Osteoblast (primary cell): ENCODE data around the gene CCDC8. TPM values are rescaled to one million over a fixed set of nuclear protein-coding genes. Genes with fewer than 3 reads are reported as not detected.
"Not testable (repeated sequence)": the region's sequence is repeated elsewhere in the genome, so short reads cannot be mapped to it uniquely, and the experiment has no call there.

Source experiments
- DNase-seq: peaks from one replicate; pipeline ENCODE4 v3.0.0; 2011; ENCODE audit warnings: low spot score, mixed read lengths; ENCODE audit not compliant: insufficient read length; ENCODE audit errors: missing footprints
- H2AFZ ChIP-seq: 2 replicates; pipeline ENCODE4 v1.6.0; 2011; ENCODE audit warnings: mild to moderate bottlenecking, low read length
- H3K27ac ChIP-seq: 2 replicates; pipeline ENCODE4 v1.5.1; 2011; ENCODE audit warnings: mild to moderate bottlenecking, low read depth, low read length, moderate library complexity
- H3K27me3 ChIP-seq: 2 replicates; pipeline ENCODE4 v1.6.0; 2012; ENCODE audit warnings: mild to moderate bottlenecking, control low read depth, inconsistent platforms, low read length, moderate library complexity; ENCODE audit not compliant: insufficient read depth
- H3K36me3 ChIP-seq: 2 replicates; pipeline ENCODE4 v1.5.1; 2011; ENCODE audit warnings: mild to moderate bottlenecking, low read length, control low read depth, moderate library complexity; ENCODE audit not compliant: insufficient read depth
- H3K4me1 ChIP-seq: 2 replicates; pipeline ENCODE4 v1.5.1; 2011; ENCODE audit warnings: mild to moderate bottlenecking, low read length, control low read depth, moderate library complexity; ENCODE audit not compliant: insufficient read depth
- H3K4me2 ChIP-seq: 2 replicates; pipeline ENCODE4 v1.6.0; 2011; ENCODE audit warnings: mild to moderate bottlenecking, low read length; ENCODE audit not compliant: insufficient read depth
- H3K4me3 ChIP-seq: fragments of 200-600 bp; sonication (generic); 3 replicates; pipeline ENCODE4 v1.5.1; 2012; ENCODE audit warnings: mild to moderate bottlenecking, low read length, inconsistent platforms; ENCODE audit not compliant: insufficient read depth
- H3K79me2 ChIP-seq: 2 replicates; pipeline ENCODE4 v1.6.0; 2012; ENCODE audit warnings: mild to moderate bottlenecking, low read length, control low read depth, inconsistent platforms; ENCODE audit not compliant: insufficient read depth
- H3K9me3 ChIP-seq: 2 replicates; pipeline ENCODE4 v1.5.1; 2011; ENCODE audit warnings: low read depth, low read length, control low read depth
- H4K20me1 ChIP-seq: 2 replicates; pipeline ENCODE4 v1.6.0; 2012; ENCODE audit warnings: mild to moderate bottlenecking, low read length, control low read depth; ENCODE audit not compliant: insufficient read depth
- total RNA-seq: library from RNA; depleted of rRNA; stranded (reverse); fragments of >200 nt; gene quantifications from 2 replicates; pipeline ENCODE4 v1.2.3, GENCODE V29; 2012
- TF ChIP-seq, protein P1 (sequence below): IDR thresholded peaks from 2 replicates; pipeline ENCODE4 v1.5.1; 2011; ENCODE audit warnings: mild to moderate bottlenecking, low read depth, low read length, moderate library complexity; ENCODE audit errors: extremely low read depth

The CCDC8 gene
- total RNA-seq, 1 donor = 17.4 TPM

DNA sequence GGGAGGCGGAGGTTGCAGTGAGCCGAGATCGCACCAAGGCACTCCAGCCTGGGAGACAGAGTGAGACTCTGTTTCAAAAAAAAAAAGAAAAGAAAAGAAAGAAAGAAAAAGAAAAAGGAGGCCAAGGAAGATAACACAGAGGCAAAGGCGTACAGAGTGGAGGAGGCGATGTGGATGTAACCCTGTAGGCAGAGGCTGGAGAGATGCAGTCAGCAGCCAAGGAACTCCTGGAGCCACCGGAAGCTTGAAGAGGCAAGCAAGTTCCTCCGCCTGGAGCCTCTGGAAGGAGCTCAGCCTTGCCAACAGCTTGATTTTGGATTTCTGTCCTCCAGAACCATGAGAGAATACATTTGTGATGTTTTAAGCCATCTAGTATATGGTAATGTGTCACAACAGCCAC, 6.7 kb upstream of the CCDC8 start:
- TF ChIP-seq, protein P1, sequence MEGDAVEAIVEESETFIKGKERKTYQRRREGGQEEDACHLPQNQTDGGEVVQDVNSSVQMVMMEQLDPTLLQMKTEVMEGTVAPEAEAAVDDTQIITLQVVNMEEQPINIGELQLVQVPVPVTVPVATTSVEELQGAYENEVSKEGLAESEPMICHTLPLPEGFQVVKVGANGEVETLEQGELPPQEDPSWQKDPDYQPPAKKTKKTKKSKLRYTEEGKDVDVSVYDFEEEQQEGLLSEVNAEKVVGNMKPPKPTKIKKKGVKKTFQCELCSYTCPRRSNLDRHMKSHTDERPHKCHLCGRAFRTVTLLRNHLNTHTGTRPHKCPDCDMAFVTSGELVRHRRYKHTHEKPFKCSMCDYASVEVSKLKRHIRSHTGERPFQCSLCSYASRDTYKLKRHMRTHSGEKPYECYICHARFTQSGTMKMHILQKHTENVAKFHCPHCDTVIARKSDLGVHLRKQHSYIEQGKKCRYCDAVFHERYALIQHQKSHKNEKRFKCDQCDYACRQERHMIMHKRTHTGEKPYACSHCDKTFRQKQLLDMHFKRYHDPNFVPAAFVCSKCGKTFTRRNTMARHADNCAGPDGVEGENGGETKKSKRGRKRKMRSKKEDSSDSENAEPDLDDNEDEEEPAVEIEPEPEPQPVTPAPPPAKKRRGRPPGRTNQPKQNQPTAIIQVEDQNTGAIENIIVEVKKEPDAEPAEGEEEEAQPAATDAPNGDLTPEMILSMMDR = no peak
- DNase-seq = peak; percentile 32
- Histone ChIP-seq H3K4me3 (no peak overlapping the region), H2AFZ (peak overlapping the region; percentile 79), H3K36me3 (no peaks in the 10 kb centered on the region), H3K79me2 (no peaks in the 10 kb centered on the region), H3K27ac (no peak overlapping the region), H4K20me1 (no peaks in the 10 kb centered on the region), H3K9me3 (no peaks in the 10 kb centered on the region), H3K4me2 (peak overlapping the region; percentile 53), H3K4me1 (peaks cover 4% of the 10 kb centered on the region), H3K27me3 (peaks cover 5% of the 10 kb centered on the region)

DNA sequence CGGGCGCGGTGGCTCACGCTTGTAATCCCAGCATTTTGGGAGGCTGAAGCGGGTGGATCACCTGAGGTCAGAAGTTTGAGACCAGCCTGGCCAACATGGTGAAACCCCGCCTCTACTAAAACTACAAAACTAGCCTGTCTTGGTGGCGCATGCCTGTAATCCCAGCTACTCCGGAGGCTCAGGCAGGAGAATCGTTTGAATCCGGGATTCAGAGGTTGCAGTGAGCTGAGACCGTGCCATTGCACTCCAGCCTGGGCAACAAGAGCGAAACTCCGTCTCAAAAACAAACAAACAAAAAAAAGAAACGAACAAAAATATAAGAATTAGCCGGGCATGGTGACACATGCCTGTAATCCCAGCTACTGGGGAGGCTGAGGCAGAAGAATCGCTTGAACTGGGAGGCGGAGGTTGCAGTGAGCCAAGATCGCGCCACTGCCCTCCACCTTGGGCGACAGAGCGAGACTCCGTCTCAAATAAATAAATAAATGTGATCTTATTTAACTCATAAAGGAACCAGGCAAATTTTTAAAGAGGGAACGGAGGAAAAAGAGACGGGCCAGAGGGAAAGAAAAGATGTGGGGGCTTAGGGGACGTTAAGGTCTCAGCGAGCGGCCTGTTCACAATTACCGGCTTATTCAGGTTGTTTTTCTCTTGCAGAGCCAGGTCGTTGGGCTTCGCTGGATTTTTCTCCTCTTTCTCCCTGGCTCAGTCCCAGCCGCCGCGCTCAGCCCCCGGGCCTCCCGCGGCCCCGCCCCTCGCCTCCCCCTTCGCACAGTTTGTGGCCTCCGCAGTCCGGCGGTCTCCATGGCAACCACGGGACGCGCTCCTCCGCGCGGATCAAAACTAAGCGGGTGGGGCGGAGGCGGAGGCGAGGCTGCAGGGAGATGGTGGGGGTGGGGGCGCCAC, 2.7 kb upstream of the CCDC8 start:
- peak overlapping the region; percentile 83 for H2AFZ ChIP-seq
- not testable (repeated sequence) for H3K9me3 ChIP-seq, H3K27me3 ChIP-seq, H3K79me2 ChIP-seq, H3K4me1 ChIP-seq, H3K36me3 ChIP-seq, H4K20me1 ChIP-seq
- H3K4me2 ChIP-seq = peak overlapping the region; percentile 98
- H3K4me3 ChIP-seq = peak overlapping the region; percentile 75
- H3K27ac ChIP-seq = peak overlapping the region; percentile 58
- DNase-seq = peak; percentile 95

DNA sequence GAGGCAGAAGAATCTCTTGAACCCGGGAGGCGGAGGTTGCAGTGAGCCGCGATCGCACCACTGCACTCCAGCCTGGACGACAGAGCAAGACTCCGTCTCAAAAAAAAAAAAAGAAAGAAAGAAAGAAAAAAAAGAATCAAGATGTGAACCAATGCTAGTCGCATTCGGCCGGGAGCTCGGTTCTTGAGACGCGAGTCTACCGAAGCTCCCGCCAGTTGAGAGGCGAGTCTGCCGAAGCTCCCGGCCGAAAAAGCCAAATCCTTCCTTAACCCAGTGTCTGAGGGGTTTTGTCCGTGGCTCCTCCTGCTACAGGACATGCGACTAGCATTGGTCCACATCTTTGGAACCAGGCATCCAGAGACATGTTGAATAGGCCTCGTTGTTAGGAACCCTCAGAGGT, 1.5 kb upstream of the CCDC8 start:
- H3K4me3 ChIP-seq, H3K9me3 ChIP-seq, H3K27me3 ChIP-seq, H2AFZ ChIP-seq, H3K36me3 ChIP-seq, H3K4me1 ChIP-seq, H3K4me2 ChIP-seq, DNase-seq, H3K27ac ChIP-seq: not testable (repeated sequence)
- H3K79me2 ChIP-seq = peaks cover 11% of the 10 kb centered on the region
- peaks cover 11% of the 10 kb centered on the region for H4K20me1 ChIP-seq

DNA sequence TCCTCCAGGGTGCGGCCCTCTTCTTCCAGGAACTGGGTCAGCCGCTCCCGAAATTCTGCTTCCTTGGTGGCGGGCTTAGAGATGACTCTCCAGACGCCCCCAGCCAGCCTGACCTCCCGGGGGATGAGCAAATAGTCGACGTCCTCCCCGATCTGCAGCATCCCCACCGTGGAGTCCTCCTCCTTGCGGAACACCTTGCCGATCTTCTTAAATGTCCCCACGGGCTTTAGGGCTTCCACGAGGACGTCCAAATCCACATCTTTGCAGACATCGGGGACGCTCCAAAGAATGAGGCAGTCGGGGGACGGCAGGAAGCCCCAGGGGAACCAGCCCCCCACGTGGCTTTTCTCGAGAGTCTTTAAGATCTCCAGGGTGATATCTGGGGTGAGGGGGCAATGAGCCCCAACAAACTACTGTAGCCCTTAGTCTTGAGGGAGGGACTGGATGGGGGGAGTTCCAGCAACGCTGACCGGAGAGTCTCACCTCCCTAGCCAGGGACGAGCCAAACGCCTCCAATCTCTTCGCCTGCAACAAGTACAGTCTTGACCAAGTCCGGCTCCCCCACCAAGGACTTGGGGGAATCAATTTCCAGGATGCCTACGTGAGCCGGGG, 608 bp downstream of the CCDC8 start:
- Histone ChIP-seq H3K9me3 (no peaks in the 10 kb centered on the region), H3K4me2 (peak overlapping the region; percentile 83), H3K79me2 (peaks cover 11% of the 10 kb centered on the region), H3K4me1 (peaks cover 14% of the 10 kb centered on the region), H3K27ac (no peak overlapping the region), H3K4me3 (peak overlapping the region; percentile 73), H3K27me3 (peaks cover 4% of the 10 kb centered on the region), H2AFZ (peak overlapping the region; percentile 75), H3K36me3 (no peaks in the 10 kb centered on the region), H4K20me1 (peaks cover 11% of the 10 kb centered on the region)
- peak; percentile 62 for DNase-seq
- TF ChIP-seq, protein P1 = no peak
